HepG2 (cell line): Measurements from ENCODE around the gene PRR36. TPM values are rescaled to one million over a fixed set of nuclear protein-coding genes. Genes with fewer than 3 reads are reported as not detected.

Experiments
- ATAC-seq: fragments of 200-7000 bp; cut with Tn5 transposase; 3 replicates; pipeline ENCODE4 v1.9.1; 2020; ENCODE audit warnings: mild to moderate bottlenecking, moderate library complexity
- Bru-seq: library from RNA; stranded (reverse); fragments of 400-500 nt; gene quantifications from one replicate; lab custom pipeline; 2021; lab: Mats Ljungman, UMichigan
- BruChase-seq, 2 experiments: library from RNA; stranded (reverse); fragments of 400-500 nt; gene quantifications; one replicate each; lab custom pipeline; 2021; lab: Mats Ljungman, UMichigan
- BruUV-seq: library from RNA; stranded (reverse); fragments of 400-500 nt; replicated peaks from 2 replicates; lab custom pipeline; 2021; lab: Mats Ljungman, UMichigan
- CTCF ChIA-PET: fragments of 300-600 bp; formaldehyde crosslinking; extraction: SDS; loops from one replicate; lab custom pipeline; 2021; ENCODE audit warnings: low total read pairs, inconsistent platforms, low intra/inter-chr PET ratio; lab: Yijun Ruan, JAX
- POLR2A ChIA-PET: fragments of 350-600 bp; sonication (Branson Sonifier 250); formaldehyde crosslinking; loops from one replicate; lab custom pipeline; 2020; ENCODE audit warnings: antibody characterized with exemption, inconsistent platforms; lab: Yijun Ruan, JAX
- DNase-seq: peaks from one replicate; pipeline ENCODE4 v3.0.0-alpha.2; 2015; ENCODE audit warnings: low spot score
- FAIRE-seq: peaks from 3 replicates; lab custom pipeline; 2011; peaks lifted over from hg19 to GRCh38; lab: Jason Lieb, UNC
- H2AFZ ChIP-seq: one replicate; pipeline ENCODE4 v1.6.1; 2011; ENCODE audit warnings: low read length, inconsistent platforms
- H3K27ac ChIP-seq: fragments of 300-600 bp; 3 replicates; pipeline ENCODE4 v1.8.0; 2011; ENCODE audit warnings: mixed run types, mild to moderate bottlenecking, mixed read lengths, low read length, inconsistent platforms; ENCODE audit not compliant: insufficient read depth; ENCODE audit errors: extremely low read length
- H3K27me3 ChIP-seq, 2 experiments: fragments of 200-600 bp in 1 of 2; 2 replicates in 1 of 2; 3 replicates in 1 of 2; pipeline versions ENCODE4 v1.6.0 to v1.8.0; 2011; ENCODE audit warnings: low read length in 2 of 2, mild to moderate bottlenecking in 2 of 2, moderate library complexity in 2 of 2, inconsistent platforms in 1 of 2; ENCODE audit not compliant: insufficient read depth in 2 of 2, control insufficient read depth in 1 of 2
- H3K36me3 ChIP-seq, 2 experiments: fragments of 200-600 bp in 1 of 2; replicated peaks in 1 of 2; 2 replicates in 1 of 2; 3 replicates in 1 of 2; pipeline versions ENCODE4 v1.5.1 to v1.8.0; 2011; ENCODE audit warnings: low read length in 2 of 2, inconsistent platforms in 1 of 2; ENCODE audit not compliant: insufficient read depth in 2 of 2, control insufficient read depth in 1 of 2
- H3K4me1 ChIP-seq: 2 replicates; pipeline ENCODE4 v1.5.1; 2012; ENCODE audit warnings: low read length, inconsistent platforms; ENCODE audit not compliant: insufficient read depth
- H3K4me2 ChIP-seq: 2 replicates; pipeline ENCODE4 v1.6.0; 2011; ENCODE audit warnings: low read depth, low read length, inconsistent platforms
- H3K4me3 ChIP-seq, 3 experiments: fragments of 200-600 bp in 1 of 3; sonication (generic), shearing (Covaris generic) in 1 of 3; replicated peaks in 1 of 3; 2 replicates each; pipeline ENCODE4 v1.5.1; 2011 to 2016; ENCODE audit warnings: low read length in 3 of 3, inconsistent platforms in 2 of 3, low read depth in 2 of 3, mild to moderate bottlenecking in 2 of 3, control low read depth in 1 of 3, mixed read lengths in 1 of 3; ENCODE audit not compliant: insufficient read depth in 1 of 3
- H3K79me2 ChIP-seq: one replicate; pipeline ENCODE4 v1.6.1; 2011; ENCODE audit warnings: low read length, inconsistent platforms; ENCODE audit not compliant: insufficient read depth
- H3K9ac ChIP-seq: 2 replicates; pipeline ENCODE4 v1.6.0; 2011; ENCODE audit warnings: mild to moderate bottlenecking, low read depth, low read length, inconsistent platforms; ENCODE audit not compliant: insufficient read depth
- H3K9me3 ChIP-seq: 2 replicates; pipeline ENCODE4 v1.5.1; 2012; ENCODE audit warnings: mild to moderate bottlenecking, low read length
- H4K20me1 ChIP-seq: 2 replicates; pipeline ENCODE4 v1.6.0; 2011; ENCODE audit warnings: inconsistent platforms, mild to moderate bottlenecking, low read length, moderate library complexity; ENCODE audit not compliant: insufficient read depth
- DNMT3B ChIP-seq: conservative IDR thresholded peaks from 2 replicates; pipeline ENCODE4 v1.6.1; 2016; ENCODE audit warnings: missing biosample characterization, control low read depth
- KLF9 ChIP-seq: IDR thresholded peaks from 2 replicates; pipeline ENCODE4 v1.6.1; 2016; ENCODE audit warnings: low read depth
- NONO ChIP-seq, 2 experiments: fragments of 450-650 bp in 1 of 2; sonication (generic) in 1 of 2; formaldehyde crosslinking in 1 of 2; IDR thresholded peaks in 1 of 2; conservative IDR thresholded peaks in 1 of 2; 2 replicates each; pipeline versions ENCODE4 v1.6.1 to v1.8.0; 2017 to 2022; ENCODE audit warnings: mild to moderate bottlenecking in 1 of 2, missing genetic modification reagents in 1 of 2, moderate library complexity in 1 of 2
- PCBP1 ChIP-seq: fragments of 200-400 bp; formaldehyde crosslinking; IDR thresholded peaks from 2 replicates; pipeline ENCODE4 v1.6.1; 2017; ENCODE audit warnings: mild to moderate bottlenecking, low read depth, low read length, borderline replicate concordance
- SP1 ChIP-seq, 2 experiments: fragments of 450-650 bp in 1 of 2; sonication (generic) in 1 of 2; formaldehyde crosslinking in 1 of 2; IDR thresholded peaks; 2 replicates each; pipeline versions ENCODE4 v1.4.0 to v1.6.1; 2016 to 2020; ENCODE audit warnings: missing genetic modification reagents in 1 of 2
- TCF12 ChIP-seq, 2 experiments: fragments of 450-650 bp in 1 of 2; sonication (generic) in 1 of 2; formaldehyde crosslinking in 1 of 2; IDR thresholded peaks; 2 replicates each; pipeline versions ENCODE4 v1.6.1 to v1.8.0; 2017 to 2022; ENCODE audit warnings: antibody characterized with exemption in 1 of 2, mild to moderate bottlenecking in 1 of 2, missing genetic modification reagents in 1 of 2, moderate library complexity in 1 of 2
- ZNF460 ChIP-seq: sonication (generic); formaldehyde crosslinking; IDR thresholded peaks from 2 replicates; pipeline ENCODE4 v1.5.1; 2020; ENCODE audit warnings: missing genetic modification reagents, mild to moderate bottlenecking, borderline replicate concordance
- WGBS: methylation state at CpG from one replicate; pipeline ENCODE4 v1.1.6; 2017; ENCODE audit warnings: low lambda C conversion rate; 5-methylcytosine and 5-hydroxymethylcytosine counted together
- in situ Hi-C: cut with HindIII; loops from 2 replicates; pipeline ENCODE4 v1.10.0; 2017; ENCODE audit warnings: low pct_unique_long_range_greater_than_20kb; ENCODE audit not compliant: extremely low pct_ligation_motif_present
- intact Hi-C: fragments of 100-400 bp; cut with micrococcal nuclease; formaldehyde crosslinking; loops from one replicate; pipeline ENCODE4 v1.10.0; 2022; ENCODE audit not compliant: unreplicated experiment
- long read RNA-seq, 2 experiments: library from RNA in 1 of 2; library from polyadenylated mRNA in 1 of 2; stranded (forward) in 1 of 2; unstranded in 1 of 2; transcript quantifications; one replicate each; pipeline ENCODE4 v2.0.0, GENCODE V29; 2019 to 2022
- polyA minus RNA-seq, 3 experiments: library from RNA; depleted of rRNA, polyadenylated mRNA; stranded (reverse); fragments of >200 nt; gene quantifications; 2 replicates each; pipeline ENCODE4 v1.2.3, GENCODE V29; 2011; ENCODE audit warnings: low replicate concordance in 1 of 3
- polyA plus RNA-seq, 8 experiments: library from polyadenylated mRNA; depleted of rRNA in 3 of 8; stranded (reverse) in 7 of 8; unstranded in 1 of 8; fragments of >200 nt; fragmentation: Illumina TruSeq in 4 of 8; extraction: Trizol in 4 of 8; gene quantifications; 2 replicates each; pipeline versions ENCODE4 v1.2.1 to v1.2.3, GENCODE V29; 2011 to 2016; ENCODE audit warnings: low read depth in 4 of 8, missing spikeins in 1 of 8, mixed read lengths in 1 of 8; ENCODE audit not compliant: insufficient read depth in 1 of 8
- total RNA-seq, 5 experiments: library from RNA; depleted of rRNA; stranded (reverse); fragments of >200 nt; fragmentation: Illumina TruSeq; extraction: Trizol; gene quantifications; 2 replicates each; pipeline ENCODE4 v1.2.3, GENCODE V29; 2016; ENCODE audit warnings: low read depth in 1 of 5
- TF ChIP-seq, protein P1 (sequence below): sonication (generic); formaldehyde crosslinking; IDR thresholded peaks from 2 replicates; pipeline ENCODE4 v1.9.0; 2021; ENCODE audit warnings: missing genetic modification reagents, borderline replicate concordance
- TF ChIP-seq, protein P2 (sequence below): sonication (generic); formaldehyde crosslinking; IDR thresholded peaks from 2 replicates; pipeline ENCODE4 v1.4.0; 2020; ENCODE audit warnings: missing genetic modification reagents
- TF ChIP-seq, protein P3 (sequence below): fragments of 450-650 bp; IDR thresholded peaks from 2 replicates; pipeline ENCODE4 v1.6.1; 2016
- TF ChIP-seq, protein P4 (sequence below): IDR thresholded peaks from 2 replicates; pipeline ENCODE4 v1.6.1; 2016

The PRR36 gene
- total RNA-seq (2016; rRNA removed; fragmentation: Illumina TruSeq; extraction: Trizol) (0.07 TPM in 2 replicates), polyA plus RNA-seq (2011; rRNA removed) (0.17 TPM in 2 replicates), polyA minus RNA-seq (2011; rRNA and poly(A)+ RNA removed; ENCODE audit: low replicate concordance) (0.34 TPM in 1 of 2 replicates, not detected in the other), Bru-seq, nascent RNA (percentile 37 among the genes with signal in this experiment), BruChase-seq, experiment 1, labeled RNA remaining after a 6-hour chase (percentile 52 among the genes with signal in this experiment), BruChase-seq, experiment 2, labeled RNA remaining after a 2-hour chase (percentile 35 among the genes with signal in this experiment)
- total RNA-seq (2016; cell fraction: cytosol; rRNA removed; fragmentation: Illumina TruSeq; extraction: Trizol; ENCODE audit: low read depth): 0.30 TPM in 1 of 2 replicates, not detected in the other
- 0.09 and 0.30 TPM in 2 replicates for total RNA-seq (2016; cell fraction: insoluble cytoplasmic fraction; rRNA removed; fragmentation: Illumina TruSeq; extraction: Trizol)
- 0.15 and 0.17 TPM in 2 replicates for total RNA-seq (2016; cell fraction: membrane; rRNA removed; fragmentation: Illumina TruSeq; extraction: Trizol)
- total RNA-seq (2016; cell fraction: nucleus; rRNA removed; fragmentation: Illumina TruSeq; extraction: Trizol): 0.09 and 0.22 TPM in 2 replicates
- 0.05 and 0.13 TPM in 2 replicates for polyA plus RNA-seq (2011; cell fraction: cytosol; rRNA removed)
- 0.73 and 1.3 TPM in 2 replicates for polyA plus RNA-seq (2011; cell fraction: nucleus; rRNA removed)
- 1.5 and 1.8 TPM in 2 replicates for polyA plus RNA-seq (2012)
- polyA plus RNA-seq (2016; cell fraction: cytosol; fragmentation: Illumina TruSeq; extraction: Trizol; ENCODE audit: low read depth): 0.23 and 0.25 TPM in 2 replicates
- 0.54 and 0.83 TPM in 2 replicates for polyA plus RNA-seq (2016; cell fraction: insoluble cytoplasmic fraction; fragmentation: Illumina TruSeq; extraction: Trizol; ENCODE audit: low read depth)
- polyA plus RNA-seq (2016; cell fraction: membrane; fragmentation: Illumina TruSeq; extraction: Trizol; ENCODE audit: low read depth): 0.34 and 0.41 TPM in 2 replicates
- 1.3 and 1.5 TPM in 2 replicates for polyA plus RNA-seq (2016; cell fraction: nucleus; fragmentation: Illumina TruSeq; extraction: Trizol; ENCODE audit: insufficient read depth, low read depth)
- polyA minus RNA-seq (2011; cell fraction: cytosol; rRNA and poly(A)+ RNA removed): 0.97 and 1.1 TPM in 2 replicates
- 0.25 and 0.26 TPM in 2 replicates for polyA minus RNA-seq (2011; cell fraction: nucleus; rRNA and poly(A)+ RNA removed)
- long read RNA-seq, experiment 1: 0 reads
- long read RNA-seq, experiment 2, partial matches to known transcripts: 8 of 10 reads
- long read RNA-seq, experiment 2, other reads (novel, unspliced or antisense): 2 of 10 reads

DNA sequence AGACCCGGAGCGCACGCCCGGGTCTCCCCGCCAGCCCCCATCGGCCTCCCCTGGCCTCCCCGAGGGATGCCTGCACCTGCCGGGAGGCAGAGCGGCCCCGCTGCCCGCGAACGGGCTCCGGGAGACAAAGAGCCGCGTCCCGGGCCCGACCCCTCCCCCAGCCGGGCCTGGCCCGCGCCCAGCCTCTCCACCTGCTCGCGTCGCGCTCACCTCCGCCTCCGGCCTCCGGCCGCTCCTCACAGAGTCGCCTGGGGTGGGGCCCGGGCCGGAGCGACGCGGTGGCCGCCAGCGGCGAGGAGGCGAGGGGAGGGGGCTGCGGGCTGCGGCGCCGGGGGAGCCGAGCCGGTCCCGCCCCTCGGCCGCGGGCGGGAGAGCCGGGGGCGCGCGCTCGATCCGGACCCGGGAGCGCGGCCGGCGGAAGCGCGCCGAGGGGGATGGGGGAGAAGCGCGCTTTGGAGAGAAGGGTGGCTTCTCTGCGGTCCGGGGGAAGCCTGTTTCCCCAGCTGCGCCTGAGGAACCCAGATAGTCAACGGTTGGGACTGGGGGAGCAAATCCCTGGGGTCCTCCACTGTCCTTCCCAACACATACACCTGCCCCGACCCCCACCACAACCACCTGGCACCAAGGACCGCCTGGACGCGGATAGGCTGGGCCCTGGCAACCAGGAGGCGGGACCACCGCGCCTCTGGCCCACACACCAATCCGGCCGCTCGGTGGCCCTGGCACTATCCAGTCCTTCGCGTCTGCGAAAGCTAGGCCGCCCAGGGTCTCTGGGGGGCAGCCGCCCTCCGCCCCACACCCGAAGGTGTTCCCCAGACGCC is at the start of gene PRR36:
PRR36 (minus strand) TSS at position 315 of the 821 bp plus-strand sequence. CDS start 701 bp downstream, outside the sequence.
- Histone ChIP-seq H2AFZ (no peak within 1 kb of the TSS), H3K36me3 (no peaks in the 10 kb centered on the region), H3K27me3 (peaks cover 0 to 4% of the 10 kb centered on the region in 2 experiments; a peak in 1 of 5 replicates), H3K9me3 (no peaks in the 10 kb centered on the region), H3K4me1 (peaks cover 50% of the 10 kb centered on the region), H3K4me2 (peak within 1 kb of the TSS; percentile 97), H3K79me2 (no peaks in the 10 kb centered on the region), H3K4me3 (peak within 1 kb of the TSS; percentile 56 to 73 (median 59)), H4K20me1 (no peaks in the 10 kb centered on the region; the same call in 1 of the 2 replicates), H3K27ac (no peak within 1 kb of the TSS), H3K9ac (no peak within 1 kb of the TSS)
- intact Hi-C loops: loop anchor here (10.0 kb wide), 1 partner anchor 1139 kb away; the partner anchor contains the start of genes GPR108 and TRIP10
- POLR2A ChIA-PET: interaction anchor here (1.2 to 2.8 kb wide), 4 partner anchors 14 to 70 kb away, joined by 5 to 16 read pairs (median 6); partner anchors contain the start of genes LRRC8E and TIMM44
- ATAC-seq: peak; percentile 12; the same call in 2 of the 3 replicates
- CTCF ChIA-PET: no interaction called here
- FAIRE-seq: no peak
- 7% methylated on average over 23 of the region's 88 CpGs for WGBS
- DNase-seq: peak; percentile 58
- in situ Hi-C loops: no loop called here
- no TSS peak for BruUV-seq
- TF ChIP-seq NONO (IDR thresholded peaks at IDR 0.05) (no peak), NONO (CRISPR knock-in tag; conservative IDR thresholded peaks at IDR 0.05) (no peak; the same call in 1 of the 2 replicates), KLF9 (CRISPR knock-in tag) (no peak), ZNF460 (CRISPR knock-in tag) (no peak), PCBP1 (0 out of 2 replicates have a peak, but pooled peaks have one; percentile 41), TCF12 (IDR thresholded peaks at IDR 0.05) (no peak), TCF12 (CRISPR knock-in tag; IDR thresholded peaks at IDR 0.05) (0 out of 2 replicates have a peak, but pooled peaks have one; percentile 67), DNMT3B (no peak), SP1 (IDR thresholded peaks at IDR 0.05) (no peak), SP1 (CRISPR knock-in tag; IDR thresholded peaks at IDR 0.05) (no peak)
- TF ChIP-seq, protein P1, sequence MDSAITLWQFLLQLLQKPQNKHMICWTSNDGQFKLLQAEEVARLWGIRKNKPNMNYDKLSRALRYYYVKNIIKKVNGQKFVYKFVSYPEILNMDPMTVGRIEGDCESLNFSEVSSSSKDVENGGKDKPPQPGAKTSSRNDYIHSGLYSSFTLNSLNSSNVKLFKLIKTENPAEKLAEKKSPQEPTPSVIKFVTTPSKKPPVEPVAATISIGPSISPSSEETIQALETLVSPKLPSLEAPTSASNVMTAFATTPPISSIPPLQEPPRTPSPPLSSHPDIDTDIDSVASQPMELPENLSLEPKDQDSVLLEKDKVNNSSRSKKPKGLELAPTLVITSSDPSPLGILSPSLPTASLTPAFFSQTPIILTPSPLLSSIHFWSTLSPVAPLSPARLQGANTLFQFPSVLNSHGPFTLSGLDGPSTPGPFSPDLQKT (CRISPR knock-in tag): no peak
- TF ChIP-seq, protein P2, sequence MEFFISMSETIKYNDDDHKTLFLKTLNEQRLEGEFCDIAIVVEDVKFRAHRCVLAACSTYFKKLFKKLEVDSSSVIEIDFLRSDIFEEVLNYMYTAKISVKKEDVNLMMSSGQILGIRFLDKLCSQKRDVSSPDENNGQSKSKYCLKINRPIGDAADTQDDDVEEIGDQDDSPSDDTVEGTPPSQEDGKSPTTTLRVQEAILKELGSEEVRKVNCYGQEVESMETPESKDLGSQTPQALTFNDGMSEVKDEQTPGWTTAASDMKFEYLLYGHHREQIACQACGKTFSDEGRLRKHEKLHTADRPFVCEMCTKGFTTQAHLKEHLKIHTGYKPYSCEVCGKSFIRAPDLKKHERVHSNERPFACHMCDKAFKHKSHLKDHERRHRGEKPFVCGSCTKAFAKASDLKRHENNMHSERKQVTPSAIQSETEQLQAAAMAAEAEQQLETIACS (CRISPR knock-in tag): peak; percentile 83
- TF ChIP-seq, protein P3, sequence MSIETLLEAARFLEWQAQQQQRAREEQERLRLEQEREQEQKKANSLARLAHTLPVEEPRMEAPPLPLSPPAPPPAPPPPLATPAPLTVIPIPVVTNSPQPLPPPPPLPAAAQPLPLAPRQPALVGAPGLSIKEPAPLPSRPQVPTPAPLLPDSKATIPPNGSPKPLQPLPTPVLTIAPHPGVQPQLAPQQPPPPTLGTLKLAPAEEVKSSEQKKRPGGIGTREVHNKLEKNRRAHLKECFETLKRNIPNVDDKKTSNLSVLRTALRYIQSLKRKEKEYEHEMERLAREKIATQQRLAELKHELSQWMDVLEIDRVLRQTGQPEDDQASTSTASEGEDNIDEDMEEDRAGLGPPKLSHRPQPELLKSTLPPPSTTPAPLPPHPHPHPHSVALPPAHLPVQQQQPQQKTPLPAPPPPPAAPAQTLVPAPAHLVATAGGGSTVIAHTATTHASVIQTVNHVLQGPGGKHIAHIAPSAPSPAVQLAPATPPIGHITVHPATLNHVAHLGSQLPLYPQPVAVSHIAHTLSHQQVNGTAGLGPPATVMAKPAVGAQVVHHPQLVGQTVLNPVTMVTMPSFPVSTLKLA: no peak
- TF ChIP-seq, protein P4, sequence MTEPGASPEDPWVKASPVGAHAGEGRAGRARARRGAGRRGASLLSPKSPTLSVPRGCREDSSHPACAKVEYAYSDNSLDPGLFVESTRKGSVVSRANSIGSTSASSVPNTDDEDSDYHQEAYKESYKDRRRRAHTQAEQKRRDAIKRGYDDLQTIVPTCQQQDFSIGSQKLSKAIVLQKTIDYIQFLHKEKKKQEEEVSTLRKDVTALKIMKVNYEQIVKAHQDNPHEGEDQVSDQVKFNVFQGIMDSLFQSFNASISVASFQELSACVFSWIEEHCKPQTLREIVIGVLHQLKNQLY (CRISPR knock-in tag): no peak
